GM12865 (cell line): ENCODE measurements around the gene A4GNT.
A peak's percentile ranks its signal among the peaks of the same experiment; 100 is the strongest.
"Not testable (repeated sequence)": the region's sequence is repeated elsewhere in the genome, so short reads cannot be mapped to it uniquely, and the experiment has no call there.

Experiments
- DNase-seq: peaks from one replicate; pipeline ENCODE4 v3.0.0; 2010; ENCODE audit warnings: low read depth
- H3K4me3 ChIP-seq: 2 replicates; pipeline ENCODE4 v1.5.1; 2011; ENCODE audit warnings: mild to moderate bottlenecking, low read depth, low read length, control low read depth
- CTCF ChIP-seq: IDR thresholded peaks from 2 replicates; pipeline ENCODE4 v1.5.1; 2011; ENCODE audit warnings: low read length, control low read depth, low read depth, inconsistent platforms; ENCODE audit not compliant: insufficient read depth; ENCODE audit errors: missing control alignments

Gene A4GNT

GRCh38 chr3:138105598-138105997 lies 26.6 kb downstream of the A4GNT start:
- no peak for DNase-seq
- no peak overlapping the region for H3K4me3 ChIP-seq
- TF ChIP-seq CTCF: no peak

GRCh38 chr3:138103466-138103865 lies 28.7 kb downstream of the A4GNT start:
- TF ChIP-seq CTCF: no peak
- DNase-seq: no peak
- no peak overlapping the region for H3K4me3 ChIP-seq

GRCh38 chr3:138101351-138101940 lies 30.7 kb downstream of the A4GNT start:
- DNase-seq, H3K4me3 ChIP-seq: not testable (repeated sequence)

- no peak for TF ChIP-seq CTCF
Measured at GRCh38 chr3:138099417-138099816, 32.8 kb downstream of the A4GNT start.

GRCh38 chr3:138097192-138098172 lies 34.7 kb downstream of the A4GNT start:
- no peak overlapping the region for H3K4me3 ChIP-seq
- peak; percentile 69 for TF ChIP-seq CTCF
- DNase-seq: peak; percentile 16

More at GRCh38 chr3:138099417-138099816, 32.8 kb downstream of the A4GNT start:
- H3K4me3 ChIP-seq: no peak overlapping the region
- DNase-seq: no peak

- DNase-seq: no peak
- no peak overlapping the region for H3K4me3 ChIP-seq
- TF ChIP-seq CTCF: no peak
Measured at GRCh38 chr3:138093721-138094120, 38.5 kb downstream of the A4GNT start.

GRCh38 chr3:138092023-138092422 lies 40.2 kb downstream of the A4GNT start:
- TF ChIP-seq CTCF: no peak
- no peak overlapping the region for H3K4me3 ChIP-seq
- DNase-seq: no peak
